HTERT RPE-1 (cell line): Measurements from ENCODE around the gene DDX50.
"Not testable (repeated sequence)": the region's sequence is repeated elsewhere in the genome, so short reads cannot be mapped to it uniquely, and the experiment has no call there.

Source experiments
- in situ Hi-C: fragments of 300-500 bp; cut with MboI; formaldehyde crosslinking; loops from 4 replicates; pipeline ENCODE4 v1.14.3; 2020; ENCODE audit warnings: low sequenced_read_pairs

DDX50 gene

DNA sequence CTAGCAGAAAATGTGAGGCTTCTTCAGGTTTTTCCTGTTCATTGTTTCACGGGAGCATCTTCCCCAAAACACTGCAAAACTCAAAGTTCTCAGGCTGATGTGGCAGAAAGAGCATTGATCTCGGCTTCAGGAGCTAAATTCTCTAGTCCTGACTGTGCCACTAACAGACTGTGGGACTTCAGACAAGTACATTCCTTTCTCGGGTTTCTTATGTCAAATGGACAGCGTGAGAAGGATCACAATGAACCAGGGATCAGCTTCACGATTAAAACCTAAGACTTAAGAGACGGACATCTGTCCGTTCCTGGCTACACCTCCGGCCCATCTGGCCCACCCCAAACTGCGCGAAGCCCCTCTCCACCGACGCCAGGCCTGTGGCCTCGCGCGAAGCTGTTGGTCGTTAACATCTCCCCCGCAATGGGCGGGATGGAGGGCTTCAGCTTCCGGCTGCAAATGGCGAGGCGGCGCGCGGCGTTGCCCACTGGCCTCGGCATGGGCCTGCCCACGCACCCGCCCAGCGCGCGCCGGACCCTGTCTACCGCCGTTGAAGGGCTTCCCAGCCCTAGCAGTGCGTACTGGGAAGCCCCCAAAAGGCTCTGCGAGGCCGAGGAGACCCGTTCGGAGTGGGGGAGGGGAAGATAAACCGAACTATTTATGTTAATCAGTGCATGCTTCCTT lies 549 bp upstream of the DDX50 start:
- in situ Hi-C loops, result no loop called here

GRCh38 chr10:68902382-68902781 lies 1.3 kb downstream of the DDX50 start:
- in situ Hi-C loops, result no loop called here

GRCh38 chr10:68924593-68924992 lies 23.5 kb downstream of the DDX50 start:
- in situ Hi-C loops, result no loop called here

DNA sequence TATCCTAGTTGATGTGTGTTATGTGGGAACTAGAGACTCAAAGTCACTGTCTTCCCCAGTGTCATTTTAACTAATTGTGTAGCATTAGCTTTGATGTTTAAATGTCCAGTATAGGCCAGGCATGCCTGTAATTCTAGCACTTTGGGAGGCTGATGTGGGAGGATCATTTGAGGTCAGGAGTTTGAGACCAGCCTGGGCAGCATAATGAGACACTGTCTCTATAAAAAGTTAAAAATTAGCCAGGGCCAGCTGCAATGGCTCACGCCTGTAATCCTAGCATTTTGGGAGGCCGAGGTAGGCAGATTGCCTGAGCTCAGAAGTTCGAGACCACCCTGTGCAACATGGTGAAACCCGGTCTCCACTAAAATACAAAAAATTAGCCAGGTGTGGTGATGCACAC lies 24.4 kb downstream of the DDX50 start:
- in situ Hi-C loops, result no loop called here

- in situ Hi-C loops, result not testable (repeated sequence)
Observed at GRCh38 chr10:68929157-68929556, 28.0 kb downstream of the DDX50 start.

- in situ Hi-C loops, result not testable (repeated sequence)
Observed at GRCh38 chr10:68929888-68930287, 28.8 kb downstream of the DDX50 start.

DNA sequence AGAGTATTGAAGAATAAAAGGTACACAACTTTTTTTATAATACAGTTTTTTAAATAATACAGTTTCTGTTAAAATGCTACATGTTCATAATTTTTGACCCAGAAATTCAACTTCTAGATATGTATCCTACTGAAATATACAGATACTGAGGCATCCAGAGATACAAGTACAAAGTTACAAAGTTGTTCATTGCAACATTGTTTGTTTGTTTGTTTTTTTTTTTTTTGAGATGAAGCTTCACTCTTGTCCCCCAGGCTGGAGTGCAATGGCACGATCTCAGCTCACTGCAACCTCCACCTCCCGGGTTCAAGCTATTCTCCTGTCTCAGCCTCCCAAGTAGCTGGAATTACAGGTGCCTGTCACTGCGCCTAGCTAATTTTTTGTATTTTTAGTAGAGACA lies 31.7 kb downstream of the DDX50 start:
- in situ Hi-C loops, result not testable (repeated sequence)

DNA sequence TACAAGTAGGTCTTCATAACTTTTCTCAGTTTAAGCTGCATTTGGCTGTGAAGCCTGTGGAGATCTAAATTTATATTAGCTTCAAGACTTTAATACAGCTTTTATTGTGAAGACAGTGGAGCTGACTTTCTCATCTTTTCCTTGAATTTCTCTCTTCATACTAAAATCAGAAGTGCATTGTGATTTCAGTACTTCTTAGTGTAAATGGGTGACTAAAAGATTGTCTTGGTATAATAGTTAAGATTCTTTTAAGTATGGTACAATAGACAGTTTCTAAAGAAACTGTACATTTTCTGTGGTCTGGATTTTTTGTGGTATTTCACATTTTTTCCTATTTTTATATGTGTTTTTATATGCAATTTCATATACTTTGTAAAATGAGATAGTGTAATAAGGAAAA lies 33.9 kb downstream of the DDX50 start:
- in situ Hi-C loops, result no loop called here

- in situ Hi-C loops, result no loop called here
Observed at GRCh38 chr10:68938117-68938516, 37.0 kb downstream of the DDX50 start.

DNA sequence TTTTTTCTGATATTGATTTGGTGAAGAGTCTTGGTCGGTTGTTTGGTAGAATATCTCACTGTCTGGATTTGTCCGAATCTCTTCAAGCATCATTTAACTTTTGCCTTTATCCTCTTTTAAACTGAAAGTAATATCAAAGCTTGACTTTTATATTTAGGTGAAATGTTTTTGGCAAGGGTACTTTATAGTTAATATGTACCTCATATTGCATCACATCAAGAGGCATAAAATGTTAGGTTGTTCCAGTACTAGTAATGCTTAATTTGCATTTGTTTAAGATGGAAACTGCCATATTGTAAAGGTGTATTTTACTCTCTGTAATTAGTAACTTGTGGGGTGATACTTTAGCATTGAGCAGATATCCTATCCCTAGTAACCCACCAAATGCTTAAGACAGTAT lies 37.8 kb downstream of the DDX50 start:
- in situ Hi-C loops, result no loop called here

DNA sequence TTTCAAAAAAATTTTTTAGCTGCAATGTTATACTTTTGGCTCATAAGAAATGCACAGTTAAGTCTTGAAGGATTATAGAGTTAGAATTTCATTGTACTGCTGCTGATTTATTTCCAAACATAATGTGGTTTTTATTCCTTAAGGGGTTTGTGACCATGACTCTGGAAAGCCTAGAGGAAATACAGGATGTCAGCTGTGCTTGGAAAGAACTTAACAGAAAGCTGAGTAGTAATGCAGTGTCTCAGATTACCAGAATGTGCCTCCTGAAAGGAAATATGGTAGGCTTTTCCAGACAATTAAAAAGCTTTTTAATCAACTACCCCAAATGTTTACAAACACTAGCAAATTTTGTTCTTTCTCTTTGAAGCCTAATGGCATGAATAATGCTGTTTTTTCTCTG lies 39.8 kb downstream of the DDX50 start:
- in situ Hi-C loops, result not testable (repeated sequence)

DNA sequence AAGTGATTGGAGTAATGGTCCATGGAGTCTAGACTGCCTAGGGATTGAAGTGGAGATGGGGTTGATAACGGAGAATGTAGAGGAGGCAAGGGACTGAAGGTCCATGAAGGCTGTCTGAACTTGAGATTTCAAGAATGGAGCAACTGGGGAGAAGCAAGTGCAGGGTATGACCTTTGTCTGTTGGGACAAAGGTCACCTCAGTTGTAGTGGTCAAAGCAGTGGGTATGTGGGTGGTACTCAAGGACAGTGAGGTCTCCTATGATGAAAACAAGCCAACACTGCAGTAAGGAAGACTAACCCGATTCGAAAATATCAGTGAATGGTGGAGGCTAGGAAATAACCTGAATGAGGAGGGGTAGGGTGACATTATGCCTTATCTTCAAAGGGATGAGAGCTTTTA lies 49.5 kb downstream of the DDX50 start:
- in situ Hi-C loops, result no loop called here

GRCh38 chr10:68954904-68955303 lies 53.8 kb downstream of the DDX50 start:
- in situ Hi-C loops, result no loop called here

GRCh38 chr10:68955355-68955831 lies 54.3 kb downstream of the DDX50 start:
- in situ Hi-C loops, result no loop called here

DNA sequence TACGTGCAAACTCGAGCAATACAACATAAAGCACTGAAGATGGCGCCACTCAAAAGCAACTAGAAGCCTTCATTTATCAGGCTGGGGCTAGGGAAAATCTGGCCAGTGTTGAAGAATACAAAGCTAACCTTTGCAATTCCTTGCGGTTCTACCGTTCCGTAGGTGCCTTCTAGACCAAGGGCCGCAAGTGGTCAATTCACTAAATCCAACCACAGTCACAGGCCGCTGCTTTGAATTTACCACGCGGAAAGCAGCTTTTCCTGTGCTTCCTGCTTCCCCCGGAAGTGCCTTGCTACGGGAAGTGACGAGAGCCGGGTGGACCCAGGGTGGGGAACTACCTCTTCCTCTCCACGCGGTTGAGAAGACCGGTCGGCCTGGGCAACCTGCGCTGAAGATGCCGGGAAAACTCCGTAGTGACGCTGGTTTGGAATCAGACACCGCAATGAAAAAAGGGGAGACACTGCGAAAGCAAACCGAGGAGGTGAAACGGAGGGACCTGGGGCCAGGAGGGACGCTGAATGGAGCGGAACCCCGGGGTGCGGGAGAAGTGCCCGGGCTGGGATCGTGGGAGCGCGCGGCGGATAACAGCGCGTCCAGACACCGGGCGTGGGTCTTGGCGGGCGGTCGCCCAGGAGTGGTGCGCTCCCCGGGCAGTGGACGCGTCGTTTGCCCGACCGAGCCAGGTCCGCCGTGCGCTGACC lies 54.9 kb downstream of the DDX50 start, which contains the start of gene DDX21:
Gene DDX21 (plus strand): TSS at position 339 of the 701 bp plus-strand sequence. CDS start 56 bp downstream, at position 395.
- in situ Hi-C loops, result no loop called here

- in situ Hi-C loops, result no loop called here
Observed at GRCh38 chr10:68957284-68957615, 56.1 kb downstream of the DDX50 start.

DNA sequence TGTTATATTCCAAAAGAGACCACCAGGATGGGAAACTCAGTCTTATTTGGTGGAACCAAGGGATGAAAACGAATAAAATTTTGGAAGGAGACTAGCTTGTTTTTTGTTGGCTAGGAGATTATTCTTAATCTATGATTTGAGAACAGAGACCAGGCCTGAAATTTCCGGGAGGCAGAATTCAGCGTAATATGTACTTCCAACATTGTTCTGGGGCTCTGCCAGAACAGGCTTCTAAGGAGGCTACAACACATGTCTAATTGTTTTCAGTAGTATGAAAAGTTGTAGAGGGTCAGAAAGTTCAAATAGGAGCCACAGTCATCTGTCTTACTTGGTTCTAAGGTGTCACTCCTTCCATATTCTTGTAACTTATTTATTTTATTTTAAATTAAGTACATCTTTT lies 56.5 kb downstream of the DDX50 start:
- in situ Hi-C loops, result no loop called here

GRCh38 chr10:68959695-68960527 lies 58.8 kb downstream of the DDX50 start:
- in situ Hi-C loops, result no loop called here

DNA sequence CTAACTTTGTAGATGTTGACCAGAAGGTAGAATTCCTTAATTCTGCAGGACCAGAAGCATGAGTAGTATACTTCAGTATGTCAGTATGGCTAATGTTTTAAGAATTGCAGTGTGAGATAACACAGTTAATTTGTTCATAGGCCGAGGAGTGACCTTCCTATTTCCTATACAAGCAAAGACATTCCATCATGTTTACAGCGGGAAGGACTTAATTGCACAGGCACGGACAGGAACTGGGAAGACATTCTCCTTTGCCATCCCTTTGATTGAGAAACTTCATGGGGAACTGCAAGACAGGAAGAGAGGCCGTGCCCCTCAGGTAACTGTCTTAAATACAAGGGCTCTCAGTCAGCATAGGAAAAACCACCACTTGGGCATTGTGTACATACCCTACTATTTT lies 62.0 kb downstream of the DDX50 start:
- in situ Hi-C loops, result no loop called here

GRCh38 chr10:68973975-68974374 lies 72.9 kb downstream of the DDX50 start:
- in situ Hi-C loops, result no loop called here

DNA sequence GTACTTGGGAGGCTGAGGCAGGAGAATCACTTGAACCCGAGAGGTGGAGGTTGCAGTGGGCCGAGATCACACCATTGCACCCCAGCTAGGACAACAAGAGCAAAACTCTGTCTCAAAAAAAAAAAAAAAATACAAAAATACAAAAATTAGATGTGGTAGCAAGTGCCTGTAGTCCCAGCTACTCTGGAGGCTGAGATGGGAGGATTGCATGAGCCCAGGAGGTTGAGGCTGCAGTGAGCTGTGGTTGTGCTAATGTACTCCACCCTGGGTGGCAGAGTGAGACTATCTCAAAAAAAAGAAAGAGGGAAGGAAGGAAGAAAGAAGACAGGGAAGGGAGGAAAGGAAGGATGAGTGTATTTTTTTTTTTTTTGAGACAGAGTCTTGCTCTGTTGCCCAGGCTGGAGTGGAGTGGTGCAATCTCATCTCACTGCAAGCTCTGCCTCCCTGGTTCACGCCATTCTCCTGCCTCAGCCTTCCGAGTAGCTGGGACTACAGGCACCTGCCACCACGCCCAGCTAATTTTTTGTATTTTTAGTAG lies 74.9 kb downstream of the DDX50 start:
- in situ Hi-C loops, result not testable (repeated sequence)
